ENCODE data around the gene C3.
"Not testable (repeated sequence)": the region's sequence is repeated elsewhere in the genome, so short reads cannot be mapped to it uniquely, and the experiment has no call there.

The C3 gene

GRCh38 chr19:6654347-6655310, 65.8 kb downstream of the C3 start:
- TF ChIP-seq, protein P1, sequence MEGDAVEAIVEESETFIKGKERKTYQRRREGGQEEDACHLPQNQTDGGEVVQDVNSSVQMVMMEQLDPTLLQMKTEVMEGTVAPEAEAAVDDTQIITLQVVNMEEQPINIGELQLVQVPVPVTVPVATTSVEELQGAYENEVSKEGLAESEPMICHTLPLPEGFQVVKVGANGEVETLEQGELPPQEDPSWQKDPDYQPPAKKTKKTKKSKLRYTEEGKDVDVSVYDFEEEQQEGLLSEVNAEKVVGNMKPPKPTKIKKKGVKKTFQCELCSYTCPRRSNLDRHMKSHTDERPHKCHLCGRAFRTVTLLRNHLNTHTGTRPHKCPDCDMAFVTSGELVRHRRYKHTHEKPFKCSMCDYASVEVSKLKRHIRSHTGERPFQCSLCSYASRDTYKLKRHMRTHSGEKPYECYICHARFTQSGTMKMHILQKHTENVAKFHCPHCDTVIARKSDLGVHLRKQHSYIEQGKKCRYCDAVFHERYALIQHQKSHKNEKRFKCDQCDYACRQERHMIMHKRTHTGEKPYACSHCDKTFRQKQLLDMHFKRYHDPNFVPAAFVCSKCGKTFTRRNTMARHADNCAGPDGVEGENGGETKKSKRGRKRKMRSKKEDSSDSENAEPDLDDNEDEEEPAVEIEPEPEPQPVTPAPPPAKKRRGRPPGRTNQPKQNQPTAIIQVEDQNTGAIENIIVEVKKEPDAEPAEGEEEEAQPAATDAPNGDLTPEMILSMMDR (conservative IDR thresholded peaks at IDR 0.05; ENCODE audit: control insufficient read depth, insufficient read depth, low read depth, low read length), result no peak
- DNase-seq (ENCODE audit: low read depth), result no peak
- H3K4me3 ChIP-seq (ENCODE audit: control insufficient read depth, low read depth, low read length), result no peak overlapping the region

- DNase-seq (ENCODE audit: low read depth), result no peak
- TF ChIP-seq, protein P1 (conservative IDR thresholded peaks at IDR 0.05; ENCODE audit: control insufficient read depth, insufficient read depth, low read depth, low read length), result no peak
- H3K4me3 ChIP-seq (ENCODE audit: control insufficient read depth, low read depth, low read length), result no peak overlapping the region
Observed at GRCh38 chr19:6652805-6653094, 67.7 kb downstream of the C3 start.

DNA sequence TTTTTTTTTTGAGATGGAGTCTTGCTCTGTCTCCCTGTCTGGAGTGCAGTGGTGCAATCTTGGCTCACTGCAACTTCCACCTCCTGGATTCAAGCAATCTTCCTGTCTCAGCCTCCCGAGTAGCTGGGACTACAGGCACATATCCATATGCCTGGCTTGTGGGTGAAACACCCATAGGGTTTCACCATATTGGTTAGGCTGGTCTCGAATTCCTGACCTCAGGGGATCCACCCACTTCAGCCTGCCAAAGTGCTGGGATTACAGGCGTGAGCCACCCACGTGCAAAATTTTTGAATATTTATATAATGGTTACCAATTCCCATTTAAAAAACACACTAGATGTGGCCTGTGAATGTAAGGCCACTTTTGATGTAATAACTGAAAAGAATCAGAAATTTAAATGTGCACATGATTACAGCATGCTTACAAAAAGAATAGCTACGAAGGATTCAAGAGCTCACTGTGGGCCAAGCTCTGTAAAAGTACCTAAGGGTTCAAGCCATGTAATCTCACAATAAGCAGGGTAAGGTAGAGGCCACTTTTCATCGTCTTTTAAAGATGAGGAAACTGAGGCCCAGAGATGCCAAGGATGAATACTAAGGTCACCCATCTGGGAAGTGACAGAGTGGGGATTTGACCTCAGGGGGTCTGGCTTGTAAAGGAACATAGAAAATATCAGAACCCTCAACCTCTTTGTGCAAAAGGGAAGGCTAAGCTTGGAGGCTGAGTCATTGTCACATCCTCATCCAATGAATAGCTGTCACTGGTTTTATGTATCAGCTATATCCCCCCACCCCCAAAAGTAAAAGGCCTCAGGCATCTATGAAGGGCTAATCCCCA, 68.3 kb downstream of the C3 start:
- TF ChIP-seq, protein P1 (conservative IDR thresholded peaks at IDR 0.05; ENCODE audit: control insufficient read depth, insufficient read depth, low read depth, low read length), result no peak
- H3K4me3 ChIP-seq (ENCODE audit: control insufficient read depth, low read depth, low read length), result no peak overlapping the region
- DNase-seq (ENCODE audit: low read depth), result no peak

- TF ChIP-seq, protein P1 (conservative IDR thresholded peaks at IDR 0.05; ENCODE audit: control insufficient read depth, insufficient read depth, low read depth, low read length), result no peak
- no peak overlapping the region for H3K4me3 ChIP-seq (ENCODE audit: control insufficient read depth, low read depth, low read length)
Observed at GRCh38 chr19:6649185-6649584, 71.3 kb downstream of the C3 start.

DNA sequence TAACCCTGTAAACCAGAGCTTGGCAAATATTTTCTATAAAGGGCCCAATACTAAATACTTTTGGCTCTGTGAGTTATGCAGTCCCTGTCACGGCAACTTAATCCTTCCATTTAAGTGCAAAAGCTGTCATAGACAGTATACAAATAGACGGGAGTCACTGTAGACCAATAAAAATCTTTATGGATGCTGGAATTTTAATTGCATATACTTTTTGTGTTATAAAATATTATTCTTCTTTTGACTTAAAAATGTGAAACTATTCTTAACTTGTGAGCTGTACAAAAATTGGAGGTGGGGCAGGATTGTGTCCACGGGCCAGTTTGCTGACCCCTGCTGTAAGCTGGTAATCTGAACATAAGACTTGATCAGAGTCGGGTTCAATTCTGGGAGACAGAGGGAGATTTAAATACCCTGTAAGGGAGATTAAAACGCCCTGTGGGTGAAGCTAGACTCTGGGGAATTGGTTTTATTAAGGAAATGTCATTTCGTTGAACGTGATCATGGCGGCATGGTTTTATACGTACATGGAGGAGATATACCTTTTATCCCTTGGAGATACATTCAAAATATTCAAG, 72.2 kb downstream of the C3 start:
- TF ChIP-seq, protein P1 (conservative IDR thresholded peaks at IDR 0.05; ENCODE audit: control insufficient read depth, insufficient read depth, low read depth, low read length), result no peak
- DNase-seq (ENCODE audit: low read depth), result no peak
- no peak overlapping the region for H3K4me3 ChIP-seq (ENCODE audit: control insufficient read depth, low read depth, low read length)

More at GRCh38 chr19:6649185-6649584, 71.3 kb downstream of the C3 start:
- DNase-seq (ENCODE audit: low read depth), result no peak

DNA sequence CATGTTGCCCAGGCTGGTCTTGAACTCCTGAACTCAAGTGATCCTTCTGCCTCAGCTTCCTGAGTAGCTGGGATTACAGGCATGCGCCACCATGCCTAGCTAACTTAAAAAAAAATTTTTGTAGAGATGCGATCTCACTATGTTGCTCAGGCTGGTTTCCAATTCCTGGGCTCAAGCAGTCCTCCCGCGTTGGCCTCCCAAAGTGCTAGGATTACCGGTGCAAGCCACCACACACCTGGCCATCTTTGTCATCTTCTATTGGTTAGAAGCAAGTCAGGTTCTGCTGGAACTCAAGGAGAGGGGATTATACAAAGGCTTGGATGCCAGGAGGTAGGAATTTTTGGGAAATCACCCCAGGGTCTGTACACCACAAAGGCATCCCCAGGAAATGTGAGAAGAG, 75.7 kb downstream of the C3 start:
- TF ChIP-seq, protein P1 (conservative IDR thresholded peaks at IDR 0.05; ENCODE audit: control insufficient read depth, insufficient read depth, low read depth, low read length), result no peak
- H3K4me3 ChIP-seq (ENCODE audit: control insufficient read depth, low read depth, low read length), result no peak overlapping the region
- no peak for DNase-seq (ENCODE audit: low read depth)

GRCh38 chr19:6640333-6640732, 80.1 kb downstream of the C3 start:
- DNase-seq (ENCODE audit: low read depth), result not testable (repeated sequence)

More at GRCh38 chr19:6640333-6640732, 80.1 kb downstream of the C3 start:
- not testable (repeated sequence) for H3K4me3 ChIP-seq (ENCODE audit: control insufficient read depth, low read depth, low read length)

Data from fibroblast of mammary gland (primary cell).